Measurements from ENCODE around the gene STK39.

Gene STK39

GRCh38 chr2:168237741-168238140 is 9.7 kb downstream of the STK39 start:
- Histone ChIP-seq H3K36me3 (ENCODE audit: control insufficient read depth, insufficient read depth, low read length) (no peaks in the 10 kb centered on the region), H3K4me1 (ENCODE audit: control insufficient read depth, insufficient read depth, low read length) (no peaks in the 10 kb centered on the region), H3K27me3 (ENCODE audit: control insufficient read depth, insufficient read depth, low read length) (no peaks in the 10 kb centered on the region), H3K4me3 (ENCODE audit: low read length) (no peak overlapping the region), H3K9ac (ENCODE audit: low read length) (no peak overlapping the region), H3K27ac (ENCODE audit: low read depth, low read length) (no peak overlapping the region)

DNA sequence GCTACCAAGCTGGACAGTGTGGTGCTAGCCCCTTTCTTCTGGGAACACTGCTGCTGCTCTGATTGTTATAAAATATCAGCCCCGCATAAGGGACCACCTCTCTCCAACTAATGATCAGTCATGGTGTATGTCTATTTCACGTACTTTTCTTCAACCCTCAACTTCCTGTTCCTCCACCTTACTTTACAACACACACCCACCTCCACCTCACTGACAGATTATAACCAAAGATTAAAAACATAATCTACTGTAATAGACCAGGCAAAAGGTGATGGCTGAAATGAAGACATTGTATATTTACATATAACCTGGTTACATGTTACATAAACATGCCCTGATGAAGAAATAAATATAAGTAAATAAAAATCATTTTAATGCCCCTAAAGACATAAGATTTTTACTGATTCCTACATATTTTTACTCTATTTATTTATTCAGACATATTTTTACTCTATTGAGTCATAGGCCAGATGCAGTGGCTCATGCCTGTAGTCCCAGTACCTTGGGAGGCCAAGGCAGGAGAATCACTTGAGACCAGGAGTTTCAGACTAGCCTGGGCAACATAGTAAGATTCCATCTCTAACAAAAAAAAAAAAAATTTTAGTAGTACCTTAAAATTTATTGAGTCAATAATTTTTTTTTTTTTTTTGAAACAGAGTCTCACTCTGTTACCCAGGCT is 12.8 kb downstream of the STK39 start:
- Histone ChIP-seq H3K36me3 (ENCODE audit: control insufficient read depth, insufficient read depth, low read length) (no peaks in the 10 kb centered on the region), H3K27ac (ENCODE audit: low read depth, low read length) (no peak overlapping the region), H3K27me3 (ENCODE audit: control insufficient read depth, insufficient read depth, low read length) (no peaks in the 10 kb centered on the region), H3K4me3 (ENCODE audit: low read length) (no peak overlapping the region), H3K9ac (ENCODE audit: low read length) (no peak overlapping the region), H3K4me1 (ENCODE audit: control insufficient read depth, insufficient read depth, low read length) (no peaks in the 10 kb centered on the region)

- no peaks in the 10 kb centered on the region for H3K27me3 ChIP-seq (ENCODE audit: control insufficient read depth, insufficient read depth, low read length)
- H3K4me3 ChIP-seq (ENCODE audit: low read length): no peak overlapping the region
- no peaks in the 10 kb centered on the region for H3K36me3 ChIP-seq (ENCODE audit: control insufficient read depth, insufficient read depth, low read length)
- no peaks in the 10 kb centered on the region for H3K4me1 ChIP-seq (ENCODE audit: control insufficient read depth, insufficient read depth, low read length)
- no peak overlapping the region for H3K27ac ChIP-seq (ENCODE audit: low read depth, low read length)
- no peak overlapping the region for H3K9ac ChIP-seq (ENCODE audit: low read length)
These were observed 13.5 kb downstream of the STK39 start for GRCh38 chr2:168233726-168234406.

DNA sequence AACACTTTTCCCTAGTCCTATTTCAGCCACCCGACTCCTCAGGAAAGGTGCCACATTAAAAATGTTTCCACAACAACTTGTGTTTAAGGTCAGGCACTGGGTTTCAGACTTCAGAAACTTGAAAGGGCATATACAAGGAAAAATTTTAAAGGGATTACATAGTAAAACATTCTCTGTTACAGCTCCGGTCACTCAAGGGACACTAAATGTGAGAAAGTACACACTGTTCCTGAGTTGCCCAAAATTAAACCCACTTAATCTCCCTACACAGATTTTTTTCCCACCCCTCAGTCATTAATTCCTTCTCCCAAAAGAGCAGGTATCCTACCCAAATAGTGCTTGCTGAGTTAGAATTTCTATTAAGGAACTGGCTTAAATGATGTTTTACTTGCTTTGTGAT is 14.2 kb downstream of the STK39 start:
- Histone ChIP-seq H3K27me3 (ENCODE audit: control insufficient read depth, insufficient read depth, low read length) (no peaks in the 10 kb centered on the region), H3K36me3 (ENCODE audit: control insufficient read depth, insufficient read depth, low read length) (no peaks in the 10 kb centered on the region), H3K4me3 (ENCODE audit: low read length) (no peak overlapping the region), H3K4me1 (ENCODE audit: control insufficient read depth, insufficient read depth, low read length) (no peaks in the 10 kb centered on the region), H3K27ac (ENCODE audit: low read depth, low read length) (no peak overlapping the region), H3K9ac (ENCODE audit: low read length) (no peak overlapping the region)

- Histone ChIP-seq H3K27ac (ENCODE audit: low read depth, low read length) (no peak overlapping the region), H3K4me1 (ENCODE audit: control insufficient read depth, insufficient read depth, low read length) (no peaks in the 10 kb centered on the region), H3K36me3 (ENCODE audit: control insufficient read depth, insufficient read depth, low read length) (no peaks in the 10 kb centered on the region), H3K9ac (ENCODE audit: low read length) (no peak overlapping the region), H3K4me3 (ENCODE audit: low read length) (no peak overlapping the region), H3K27me3 (ENCODE audit: control insufficient read depth, insufficient read depth, low read length) (no peaks in the 10 kb centered on the region)
These were observed 15.7 kb downstream of the STK39 start for GRCh38 chr2:168231609-168232241.

GRCh38 chr2:168230389-168230788 is 17.0 kb downstream of the STK39 start:
- H3K27ac ChIP-seq (ENCODE audit: low read depth, low read length): no peak overlapping the region
- H3K4me1 ChIP-seq (ENCODE audit: control insufficient read depth, insufficient read depth, low read length): no peaks in the 10 kb centered on the region
- H3K27me3 ChIP-seq (ENCODE audit: control insufficient read depth, insufficient read depth, low read length): no peaks in the 10 kb centered on the region
- no peaks in the 10 kb centered on the region for H3K36me3 ChIP-seq (ENCODE audit: control insufficient read depth, insufficient read depth, low read length)
- H3K9ac ChIP-seq (ENCODE audit: low read length): no peak overlapping the region
- no peak overlapping the region for H3K4me3 ChIP-seq (ENCODE audit: low read length)

DNA sequence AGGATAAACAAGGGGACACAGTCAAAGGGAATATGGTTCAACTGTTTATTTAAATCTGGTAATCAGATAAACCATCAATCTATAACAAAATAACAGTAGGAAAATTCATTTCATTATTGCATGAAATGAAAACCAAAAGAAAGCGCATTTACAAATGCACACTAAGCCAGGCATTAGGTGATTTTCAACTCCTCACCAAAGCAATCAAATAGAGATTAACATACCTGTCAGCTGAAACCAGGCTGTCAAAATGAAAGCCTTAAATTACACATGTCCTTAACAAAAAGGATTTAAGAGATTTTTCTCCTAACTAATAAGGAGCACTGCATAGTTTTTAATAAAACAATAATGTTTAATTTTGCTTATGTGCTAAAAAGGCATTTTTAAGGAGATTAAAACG is 23.0 kb downstream of the STK39 start:
- no peaks in the 10 kb centered on the region for H3K4me1 ChIP-seq (ENCODE audit: control insufficient read depth, insufficient read depth, low read length)
- H3K9ac ChIP-seq (ENCODE audit: low read length): no peak overlapping the region
- no peak overlapping the region for H3K27ac ChIP-seq (ENCODE audit: low read depth, low read length)
- H3K4me3 ChIP-seq (ENCODE audit: low read length): no peak overlapping the region
- no peaks in the 10 kb centered on the region for H3K27me3 ChIP-seq (ENCODE audit: control insufficient read depth, insufficient read depth, low read length)
- no peaks in the 10 kb centered on the region for H3K36me3 ChIP-seq (ENCODE audit: control insufficient read depth, insufficient read depth, low read length)

DNA sequence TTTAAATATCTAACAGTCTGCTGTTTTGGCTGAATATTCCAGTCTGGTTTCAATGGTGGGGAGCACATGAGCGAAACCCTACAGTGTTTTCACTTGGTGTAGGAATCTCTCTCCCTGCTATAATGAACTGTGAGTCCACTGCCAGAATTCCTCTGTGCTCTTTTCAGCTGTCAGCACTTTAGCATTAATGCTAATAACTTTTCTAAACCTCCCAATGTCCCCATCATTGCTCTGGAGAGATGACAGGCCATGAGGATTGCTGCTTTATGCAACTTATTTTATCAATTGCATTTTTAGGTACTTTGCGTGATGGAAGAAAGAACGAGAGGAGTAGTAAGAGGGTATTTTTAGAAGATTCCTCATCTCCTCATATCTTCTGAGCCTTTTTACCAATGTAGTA is 25.3 kb downstream of the STK39 start:
- Histone ChIP-seq H3K27me3 (ENCODE audit: control insufficient read depth, insufficient read depth, low read length) (no peaks in the 10 kb centered on the region), H3K9ac (ENCODE audit: low read length) (no peak overlapping the region), H3K36me3 (ENCODE audit: control insufficient read depth, insufficient read depth, low read length) (no peaks in the 10 kb centered on the region), H3K4me3 (ENCODE audit: low read length) (no peak overlapping the region), H3K27ac (ENCODE audit: low read depth, low read length) (no peak overlapping the region), H3K4me1 (ENCODE audit: control insufficient read depth, insufficient read depth, low read length) (no peaks in the 10 kb centered on the region)

GRCh38 chr2:168220965-168221819 is 26.2 kb downstream of the STK39 start:
- H3K4me3 ChIP-seq (ENCODE audit: low read length): no peak overlapping the region
- no peaks in the 10 kb centered on the region for H3K4me1 ChIP-seq (ENCODE audit: control insufficient read depth, insufficient read depth, low read length)
- no peak overlapping the region for H3K9ac ChIP-seq (ENCODE audit: low read length)
- H3K27me3 ChIP-seq (ENCODE audit: control insufficient read depth, insufficient read depth, low read length): no peaks in the 10 kb centered on the region
- no peak overlapping the region for H3K27ac ChIP-seq (ENCODE audit: low read depth, low read length)
- no peaks in the 10 kb centered on the region for H3K36me3 ChIP-seq (ENCODE audit: control insufficient read depth, insufficient read depth, low read length)

DNA sequence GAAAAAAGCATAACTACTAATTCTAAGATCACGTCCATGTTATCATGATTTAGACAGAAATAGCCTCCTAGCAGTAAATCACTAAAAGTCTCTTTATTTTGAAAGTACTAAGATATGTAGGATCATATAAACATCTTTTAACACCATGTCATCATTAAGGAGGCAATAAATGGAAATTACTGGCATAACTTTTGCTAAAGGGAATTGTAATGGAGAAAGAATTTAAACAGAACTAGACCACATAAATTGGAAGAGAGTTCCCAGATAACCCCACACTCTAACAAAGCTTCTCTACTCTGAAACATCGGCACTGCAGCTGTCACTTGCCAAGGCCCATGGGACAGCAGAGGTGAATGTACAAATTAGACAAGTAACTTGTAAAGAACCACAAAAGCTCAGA is 29.5 kb downstream of the STK39 start:
- Histone ChIP-seq H3K4me3 (ENCODE audit: low read length) (no peak overlapping the region), H3K4me1 (ENCODE audit: control insufficient read depth, insufficient read depth, low read length) (no peaks in the 10 kb centered on the region), H3K27ac (ENCODE audit: low read depth, low read length) (no peak overlapping the region), H3K9ac (ENCODE audit: low read length) (no peak overlapping the region), H3K27me3 (ENCODE audit: control insufficient read depth, insufficient read depth, low read length) (no peaks in the 10 kb centered on the region), H3K36me3 (ENCODE audit: control insufficient read depth, insufficient read depth, low read length) (no peaks in the 10 kb centered on the region)

DNA sequence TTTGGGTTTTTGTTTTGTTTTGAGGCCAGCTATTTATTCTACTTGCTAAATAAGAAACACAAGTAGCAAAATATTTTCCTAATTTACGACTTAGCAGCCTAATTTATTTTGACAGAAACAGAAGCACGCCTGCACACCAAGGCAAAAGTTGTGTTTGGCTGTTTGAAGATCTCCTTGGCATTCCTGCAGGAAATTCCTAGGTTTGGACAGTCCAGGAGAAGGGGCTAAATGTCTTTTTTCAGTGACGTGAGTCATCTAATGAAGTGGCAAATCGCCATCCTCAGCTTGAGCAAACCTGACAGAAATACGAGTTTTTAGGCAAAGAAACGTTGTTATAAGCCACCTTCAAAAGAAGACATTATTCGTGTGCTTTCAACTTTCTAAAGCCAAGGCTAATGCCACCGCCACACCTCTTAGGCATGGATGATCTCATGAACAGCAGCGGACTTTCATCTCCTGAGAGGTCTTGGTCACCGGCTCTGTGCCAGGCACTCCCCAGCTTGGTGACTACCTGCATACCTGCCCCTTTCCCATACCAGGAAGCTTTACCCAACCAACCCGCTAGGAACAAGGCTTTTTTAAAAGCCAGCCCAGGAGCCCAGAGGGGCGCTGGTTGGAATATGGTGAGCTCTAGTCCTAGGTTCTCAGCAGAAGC is 30.9 kb downstream of the STK39 start:
- Histone ChIP-seq H3K4me3 (ENCODE audit: low read length) (no peak overlapping the region), H3K9ac (ENCODE audit: low read length) (no peak overlapping the region), H3K4me1 (ENCODE audit: control insufficient read depth, insufficient read depth, low read length) (no peaks in the 10 kb centered on the region), H3K27me3 (ENCODE audit: control insufficient read depth, insufficient read depth, low read length) (no peaks in the 10 kb centered on the region), H3K27ac (ENCODE audit: low read depth, low read length) (no peak overlapping the region), H3K36me3 (ENCODE audit: control insufficient read depth, insufficient read depth, low read length) (no peaks in the 10 kb centered on the region)

DNA sequence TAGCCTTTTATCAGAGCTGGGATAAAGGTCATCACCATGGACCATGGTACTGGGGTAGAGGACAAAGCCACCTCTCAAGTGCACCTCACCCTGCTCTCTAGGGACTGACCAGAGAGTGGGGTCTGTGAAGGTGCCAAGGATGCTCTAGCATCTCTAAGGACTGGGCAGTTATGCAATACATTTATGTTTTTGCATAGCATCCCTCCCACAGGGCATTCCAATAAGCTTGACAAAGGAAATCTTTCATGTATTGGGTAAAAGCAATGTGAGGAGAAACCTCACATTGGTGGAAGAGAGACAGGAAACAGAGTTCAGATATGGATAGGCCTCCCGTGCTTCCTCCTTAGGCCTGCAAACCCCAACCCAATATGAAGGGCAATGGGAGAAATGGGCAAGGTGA is 31.6 kb downstream of the STK39 start:
- Histone ChIP-seq H3K36me3 (ENCODE audit: control insufficient read depth, insufficient read depth, low read length) (no peaks in the 10 kb centered on the region), H3K27ac (ENCODE audit: low read depth, low read length) (no peak overlapping the region), H3K27me3 (ENCODE audit: control insufficient read depth, insufficient read depth, low read length) (no peaks in the 10 kb centered on the region), H3K4me1 (ENCODE audit: control insufficient read depth, insufficient read depth, low read length) (no peaks in the 10 kb centered on the region), H3K4me3 (ENCODE audit: low read length) (no peak overlapping the region), H3K9ac (ENCODE audit: low read length) (no peak overlapping the region)
